Measurements from ENCODE around the gene COL12A1.

The COL12A1 gene

GRCh38 chr6:75124983-75125382 is 80.9 kb downstream of the COL12A1 start:
- ChIA-PET POLR2A (no interaction called here), CTCF (no interaction called here)
- no peak for DNase-seq (ENCODE audit: extremely low spot score)
- no peak for TF ChIP-seq CTCF (IDR thresholded peaks at IDR 0.05; ENCODE audit: control extremely low read depth, extremely low read depth, low read depth, missing control alignments)

- TF ChIP-seq CTCF (IDR thresholded peaks at IDR 0.05; ENCODE audit: control extremely low read depth, extremely low read depth, low read depth, missing control alignments): no peak
- no peak for DNase-seq (ENCODE audit: extremely low spot score)
- ChIA-PET CTCF (no interaction called here), POLR2A (no interaction called here)
Measured at GRCh38 chr6:75124085-75124484, 81.8 kb downstream of the COL12A1 start.

GRCh38 chr6:75118925-75119515 is 86.8 kb downstream of the COL12A1 start:
- ChIA-PET POLR2A (no interaction called here), CTCF (interaction anchor here (1.8 kb wide), 1 partner anchor 16 kb away, joined by 7 read pairs; no protein-coding TSS in a partner anchor)
- no peak for DNase-seq (ENCODE audit: extremely low spot score)
- TF ChIP-seq CTCF (IDR thresholded peaks at IDR 0.05; ENCODE audit: control extremely low read depth, extremely low read depth, low read depth, missing control alignments): no peak

GRCh38 chr6:75117701-75118100 is 88.2 kb downstream of the COL12A1 start:
- no peak for DNase-seq (ENCODE audit: extremely low spot score)
- TF ChIP-seq CTCF (IDR thresholded peaks at IDR 0.05; ENCODE audit: control extremely low read depth, extremely low read depth, low read depth, missing control alignments): no peak
- POLR2A ChIA-PET: no interaction called here
- CTCF ChIA-PET: no interaction called here

GRCh38 chr6:75116946-75117345 is 88.9 kb downstream of the COL12A1 start:
- no peak for TF ChIP-seq CTCF (IDR thresholded peaks at IDR 0.05; ENCODE audit: control extremely low read depth, extremely low read depth, low read depth, missing control alignments)
- CTCF ChIA-PET: interaction anchor here (1.3 kb wide), 1 partner anchor 15 kb away, joined by 3 read pairs; no protein-coding TSS in a partner anchor
- POLR2A ChIA-PET: no interaction called here
- DNase-seq (ENCODE audit: extremely low spot score): no peak

- DNase-seq (ENCODE audit: extremely low spot score): no peak
- ChIA-PET POLR2A (no interaction called here), CTCF (interaction anchor here (0.9 to 1.6 kb wide), 4 partner anchors 35 to 93 kb away, joined by 3 to 5 read pairs (median 3); no protein-coding TSS in a partner anchor)
Measured at GRCh38 chr6:75115481-75115880, 90.4 kb downstream of the COL12A1 start.

More at GRCh38 chr6:75115481-75115880, 90.4 kb downstream of the COL12A1 start:
- no peak for TF ChIP-seq CTCF (IDR thresholded peaks at IDR 0.05; ENCODE audit: control extremely low read depth, extremely low read depth, low read depth, missing control alignments)
